CD14-positive monocyte (primary cell): ENCODE data around the gene NTRK3. TPM values are rescaled to one million over a fixed set of nuclear protein-coding genes. Genes with fewer than 3 reads are reported as not detected.
A peak's percentile ranks its signal among the peaks of the same experiment; 100 is the strongest.

ENCODE experiments used
- DNase-seq, 3 donors: peaks; one replicate each; pipeline ENCODE4 v3.0.0-alpha.2; 2011 to 2022
- H2AFZ ChIP-seq: 2 replicates; pipeline ENCODE4 v1.6.0; 2012; ENCODE audit warnings: mild to moderate bottlenecking, low read depth, low read length, inconsistent platforms; ENCODE audit not compliant: insufficient read depth, poor library complexity, severe bottlenecking
- H3K27ac ChIP-seq, 2 donors: 1 replicate in 1 of 2; 2 replicates in 1 of 2; pipeline ENCODE4 v1.5.1; 2012 to 2013; ENCODE audit warnings: low read length in 2 of 2, control low read depth in 1 of 2, inconsistent platforms in 1 of 2, low read depth in 1 of 2, mild to moderate bottlenecking in 1 of 2
- H3K27me3 ChIP-seq, 2 donors: one replicate each; pipeline versions ENCODE4 v1.6.0 to v1.6.1; 2011 to 2013; ENCODE audit warnings: low read length in 2 of 2; ENCODE audit not compliant: control insufficient read depth in 2 of 2, insufficient read depth in 2 of 2
- H3K36me3 ChIP-seq, 2 donors: replicated peaks in 1 of 2; 1 replicate in 1 of 2; 2 replicates in 1 of 2; pipeline versions ENCODE4 v1.5.1 to v1.6.1; 2012 to 2013; ENCODE audit warnings: low read length in 2 of 2, control low read depth in 1 of 2, inconsistent platforms in 1 of 2, mild to moderate bottlenecking in 1 of 2; ENCODE audit not compliant: insufficient read depth in 2 of 2, control insufficient read depth in 1 of 2
- H3K4me1 ChIP-seq, 2 donors: 1 replicate in 1 of 2; 2 replicates in 1 of 2; pipeline versions ENCODE4 v1.5.1 to v1.6.1; 2012 to 2013; ENCODE audit warnings: low read length in 2 of 2, control low read depth in 1 of 2, inconsistent platforms in 1 of 2, mild to moderate bottlenecking in 1 of 2, moderate library complexity in 1 of 2; ENCODE audit not compliant: insufficient read depth in 2 of 2, control insufficient read depth in 1 of 2
- H3K4me2 ChIP-seq: replicated peaks from 2 replicates; pipeline ENCODE3; 2012; ENCODE audit warnings: low read length, moderate library complexity, mild to moderate bottlenecking; ENCODE audit not compliant: poor library complexity, severe bottlenecking; ENCODE audit errors: extremely low read depth
- H3K4me3 ChIP-seq, 3 experiments: fragments of 200-600 bp in 1 of 3; sonication (generic) in 1 of 3; replicated peaks in 1 of 3; 1 replicate in 2 of 3; 2 replicates in 1 of 3; pipeline ENCODE4 v1.5.1; 2011 to 2013; ENCODE audit warnings: low read length in 3 of 3, mild to moderate bottlenecking in 3 of 3, control low read depth in 2 of 3, low read depth in 2 of 3, inconsistent platforms in 1 of 3, moderate library complexity in 1 of 3
- H3K79me2 ChIP-seq: 2 replicates; pipeline ENCODE4 v1.6.0; 2012; ENCODE audit warnings: mild to moderate bottlenecking, control low read depth, inconsistent platforms, low read length, moderate library complexity; ENCODE audit not compliant: insufficient read depth
- H3K9ac ChIP-seq: 2 replicates; pipeline ENCODE4 v1.6.0; 2017; ENCODE audit warnings: low read length, mild to moderate bottlenecking; ENCODE audit not compliant: insufficient read depth, poor library complexity, severe bottlenecking
- H3K9me3 ChIP-seq, 2 donors: replicated peaks in 1 of 2; 1 replicate in 1 of 2; 2 replicates in 1 of 2; pipeline versions ENCODE4 v1.5.1 to v1.6.1; 2012 to 2013; ENCODE audit warnings: low read length in 2 of 2, control low read depth in 1 of 2; ENCODE audit not compliant: control insufficient read depth in 1 of 2, insufficient read depth in 1 of 2
- H4K20me1 ChIP-seq: 2 replicates; pipeline ENCODE4 v1.6.0; 2012; ENCODE audit warnings: mild to moderate bottlenecking, low read length, control low read depth, moderate library complexity; ENCODE audit not compliant: insufficient read depth
- H3K27ac Mint-ChIP-seq, 7 donors: one replicate each; pipeline ENCODE4 v1.8.0; 2020; ENCODE audit warnings: mild to moderate bottlenecking in 7 of 7, mixed read lengths in 7 of 7, moderate library complexity in 6 of 7, inconsistent platforms in 2 of 7
- H3K27me3 Mint-ChIP-seq, 3 donors: one replicate each; pipeline ENCODE4 v1.8.0; 2021 to 2022; ENCODE audit warnings: low read depth in 3 of 3, mild to moderate bottlenecking in 3 of 3, mixed read lengths in 3 of 3, moderate library complexity in 3 of 3, inconsistent platforms in 1 of 3
- H3K36me3 Mint-ChIP-seq, 2 donors: one replicate each; pipeline ENCODE4 v1.8.0; 2020; ENCODE audit warnings: mixed read lengths in 2 of 2, inconsistent platforms in 1 of 2, mild to moderate bottlenecking in 1 of 2
- H3K4me1 Mint-ChIP-seq: one replicate; pipeline ENCODE4 v1.8.0; 2020; ENCODE audit warnings: mild to moderate bottlenecking, mixed read lengths
- H3K4me3 Mint-ChIP-seq, 2 donors: one replicate each; pipeline ENCODE4 v1.8.0; 2020; ENCODE audit warnings: mild to moderate bottlenecking in 2 of 2, mixed read lengths in 2 of 2, moderate library complexity in 1 of 2
- H3K9me3 Mint-ChIP-seq, 7 donors: one replicate each; pipeline ENCODE4 v1.8.0; 2020 to 2022; ENCODE audit warnings: mixed read lengths in 7 of 7, mild to moderate bottlenecking in 6 of 7, moderate library complexity in 6 of 7, inconsistent platforms in 2 of 7
- WGBS: methylation state at CpG from one replicate; pipeline ENCODE4 v1.1.5; 2013; ENCODE audit warnings: missing lambda C conversion rate; ENCODE audit not compliant: insufficient coverage; 5-methylcytosine and 5-hydroxymethylcytosine counted together
- intact Hi-C, 2 donors: fragments of 100-400 bp; cut with micrococcal nuclease; formaldehyde crosslinking; loops; one replicate each; pipeline versions ENCODE4 v1.15.0 to v1.15.1; 2023
- polyA plus RNA-seq, 3 donors: library from polyadenylated mRNA; depleted of rRNA in 1 of 3; unstranded in 2 of 3; stranded (reverse) in 1 of 3; fragments of 300-500 nt in 2 of 3; fragments of >200 nt in 1 of 3; fragmentation: Illumina TruSeq in 2 of 3; gene quantifications; 1 replicate in 2 of 3; 2 replicates in 1 of 3; pipeline ENCODE4 v1.2.3, GENCODE V29; 2012 to 2021
- TF ChIP-seq, protein P1 (sequence below): fragments of 200-600 bp; IDR thresholded peaks from one replicate; pipeline ENCODE4 v1.8.0; 2022; ENCODE audit warnings: antibody characterized with exemption, mild to moderate bottlenecking

The NTRK3 gene
- polyA plus RNA-seq, 3 donors: not detected

DNA sequence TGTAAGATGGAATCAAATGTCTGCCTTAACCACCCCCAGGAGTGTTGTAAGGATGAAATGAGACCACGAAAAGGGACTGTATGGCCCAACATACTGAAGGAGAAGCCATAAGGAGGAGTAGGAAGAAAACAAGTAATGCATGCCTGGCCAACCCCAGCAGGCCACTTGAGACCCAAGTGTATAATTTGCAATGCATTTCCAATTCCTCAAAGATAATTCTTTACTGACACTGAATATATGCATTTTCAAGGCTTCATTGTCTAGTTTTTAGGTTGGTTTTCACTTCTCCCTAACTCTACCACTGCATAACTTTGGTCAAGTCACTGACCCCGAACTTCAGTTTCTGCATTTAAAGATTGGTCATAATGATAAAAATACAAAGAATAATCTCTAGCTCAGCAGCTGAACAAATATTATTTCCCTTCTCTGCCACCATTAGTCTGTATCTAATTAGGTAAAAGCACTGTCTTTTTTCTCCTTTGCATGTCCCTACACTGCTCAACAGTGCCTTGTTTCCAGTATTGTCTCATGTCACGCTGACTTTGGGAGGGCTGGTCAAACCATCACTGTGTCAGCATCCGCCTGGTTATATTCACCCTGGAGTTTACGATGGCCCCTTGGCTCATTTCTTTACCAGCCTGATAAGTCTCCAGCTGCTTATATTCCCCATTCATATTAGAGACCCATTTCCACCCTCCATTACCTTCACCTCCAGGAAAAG, 378.6 kb downstream of the NTRK3 start:
- H3K9me3 ChIP-seq: no peaks in the 10 kb centered on the region
- no peaks in the 10 kb centered on the region for H3K79me2 ChIP-seq
- Mint-ChIP-seq H3K27me3 (peaks cover 0 to 5% (median 3%) of the 10 kb centered on the region in 3 donors), H3K4me1 (peaks cover 33% of the 10 kb centered on the region), H3K27ac (no peak overlapping the region), H3K4me3 (peak overlapping the region in 1 of 2 donors; percentile 11), H3K36me3 (no peaks in the 10 kb centered on the region), H3K9me3 (peaks cover 0 to 2% (median 0%) of the 10 kb centered on the region in 7 donors)
- H3K27ac ChIP-seq: no peak overlapping the region
- no peaks in the 10 kb centered on the region for H4K20me1 ChIP-seq
- peaks cover 22 to 48% of the 10 kb centered on the region in 2 donors for H3K4me1 ChIP-seq
- H3K36me3 ChIP-seq: no peaks in the 10 kb centered on the region
- no peak overlapping the region for H2AFZ ChIP-seq
- intact Hi-C loops: no loop called here
- no peaks in the 10 kb centered on the region for H3K27me3 ChIP-seq
- H3K4me3 ChIP-seq: no peak overlapping the region
- H3K4me2 ChIP-seq: no peak overlapping the region
- TF ChIP-seq, protein P1, sequence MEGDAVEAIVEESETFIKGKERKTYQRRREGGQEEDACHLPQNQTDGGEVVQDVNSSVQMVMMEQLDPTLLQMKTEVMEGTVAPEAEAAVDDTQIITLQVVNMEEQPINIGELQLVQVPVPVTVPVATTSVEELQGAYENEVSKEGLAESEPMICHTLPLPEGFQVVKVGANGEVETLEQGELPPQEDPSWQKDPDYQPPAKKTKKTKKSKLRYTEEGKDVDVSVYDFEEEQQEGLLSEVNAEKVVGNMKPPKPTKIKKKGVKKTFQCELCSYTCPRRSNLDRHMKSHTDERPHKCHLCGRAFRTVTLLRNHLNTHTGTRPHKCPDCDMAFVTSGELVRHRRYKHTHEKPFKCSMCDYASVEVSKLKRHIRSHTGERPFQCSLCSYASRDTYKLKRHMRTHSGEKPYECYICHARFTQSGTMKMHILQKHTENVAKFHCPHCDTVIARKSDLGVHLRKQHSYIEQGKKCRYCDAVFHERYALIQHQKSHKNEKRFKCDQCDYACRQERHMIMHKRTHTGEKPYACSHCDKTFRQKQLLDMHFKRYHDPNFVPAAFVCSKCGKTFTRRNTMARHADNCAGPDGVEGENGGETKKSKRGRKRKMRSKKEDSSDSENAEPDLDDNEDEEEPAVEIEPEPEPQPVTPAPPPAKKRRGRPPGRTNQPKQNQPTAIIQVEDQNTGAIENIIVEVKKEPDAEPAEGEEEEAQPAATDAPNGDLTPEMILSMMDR: no peak
- DNase-seq: no peak
- 100% methylated on average over 1 of the region's 5 CpGs for WGBS
- no peak overlapping the region for H3K9ac ChIP-seq

DNA sequence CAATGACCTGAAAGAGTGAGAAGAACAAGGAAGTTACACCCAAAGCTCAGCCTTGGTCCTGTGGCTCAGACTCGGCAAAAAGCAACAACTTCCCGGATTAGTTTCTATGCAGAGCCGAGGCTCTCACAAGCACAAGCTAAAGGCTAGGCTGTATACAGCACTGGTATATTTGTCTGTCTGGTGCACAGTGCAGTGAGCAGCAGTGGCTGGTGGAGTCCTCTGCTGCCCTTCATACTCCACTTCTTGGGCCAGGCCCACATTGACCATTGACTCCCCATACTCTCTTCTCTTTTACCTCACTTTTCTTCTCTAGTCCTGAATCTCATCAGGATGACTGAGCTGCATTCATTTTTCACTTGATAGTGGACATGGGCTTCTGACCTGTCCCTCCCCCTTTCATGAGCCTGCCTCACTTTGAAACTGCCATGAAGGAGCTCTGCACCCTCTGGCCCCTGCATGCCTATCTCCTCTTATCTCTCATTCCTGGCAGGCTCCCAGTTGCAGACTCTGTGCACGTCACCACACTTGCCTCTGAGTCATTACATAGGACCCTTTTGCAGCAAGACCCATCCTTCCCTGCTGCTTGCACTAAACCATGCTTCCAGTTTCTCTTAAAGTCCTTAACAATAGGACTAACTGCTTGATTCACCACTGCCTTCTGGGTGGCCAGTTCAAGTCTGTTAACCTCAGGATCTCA, 379.3 kb downstream of the NTRK3 start:
- no peak overlapping the region for H3K4me3 ChIP-seq
- no peaks in the 10 kb centered on the region for H3K79me2 ChIP-seq
- Mint-ChIP-seq H3K27me3 (peaks cover 0 to 5% (median 5%) of the 10 kb centered on the region in 3 donors), H3K4me3 (peak overlapping the region in 1 of 2 donors; percentile 11), H3K4me1 (peaks cover 37% of the 10 kb centered on the region), H3K9me3 (peaks cover 0 to 2% (median 0%) of the 10 kb centered on the region in 7 donors), H3K36me3 (no peaks in the 10 kb centered on the region), H3K27ac (peak overlapping the region in 5 of 7 donors; percentile 3 to 69 (median 50))
- peaks cover 22 to 56% of the 10 kb centered on the region in 2 donors for H3K4me1 ChIP-seq
- no peak overlapping the region for H3K9ac ChIP-seq
- intact Hi-C loops: no loop called here
- no peak overlapping the region for H2AFZ ChIP-seq
- H3K36me3 ChIP-seq: no peaks in the 10 kb centered on the region
- TF ChIP-seq, protein P1: no peak
- no peaks in the 10 kb centered on the region for H3K9me3 ChIP-seq
- WGBS: 28% methylated on average over 4 of the region's 4 CpGs
- no peaks in the 10 kb centered on the region for H3K27me3 ChIP-seq
- H3K27ac ChIP-seq: peak overlapping the region in 1 of 2 donors; percentile 27
- H4K20me1 ChIP-seq: no peaks in the 10 kb centered on the region
- no peak overlapping the region for H3K4me2 ChIP-seq
- peak in 2 of 3 donors; percentile 17 to 49 for DNase-seq
